ENCODE data around the gene MAGEB6B.
"Not testable (repeated sequence)": the region's sequence is repeated elsewhere in the genome, so short reads cannot be mapped to it uniquely, and the experiment has no call there.

Gene MAGEB6B

DNA sequence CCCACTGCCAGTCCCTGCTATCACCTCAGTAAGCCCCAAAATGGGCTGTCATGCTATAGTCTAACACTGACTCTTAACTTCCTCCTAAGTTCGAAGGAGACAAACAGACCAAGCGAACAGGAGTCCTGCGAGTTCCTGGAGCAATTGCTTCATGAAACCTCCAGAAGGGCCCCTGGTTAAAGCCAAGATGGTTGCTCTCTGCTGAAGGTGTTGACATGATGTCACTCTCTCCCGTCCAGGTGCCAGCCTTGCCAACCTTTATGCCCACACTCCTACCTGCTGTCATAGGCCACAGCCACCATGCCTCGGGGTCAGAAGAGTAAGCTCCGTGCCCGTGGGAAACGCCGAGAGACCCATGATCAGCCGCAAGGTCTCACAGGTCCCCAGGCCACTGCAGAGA lies at the start of gene MAGEB6B:
Gene MAGEB6B, plus strand, starts transcription at position 301 of the 400 bp plus-strand sequence. Its CDS starts 0 bp downstream, at position 301.
- DNase-seq = no peak

- DNase-seq = no peak
Measured at GRCh38 chrX:26138274-26138673, 22.1 kb upstream of the MAGEB6B start, which contains the start of gene MAGEB18. Gene MAGEB18 (plus strand): TSS chrX:26138343. CDS start chrX:26138986, 643 bp downstream.

DNA sequence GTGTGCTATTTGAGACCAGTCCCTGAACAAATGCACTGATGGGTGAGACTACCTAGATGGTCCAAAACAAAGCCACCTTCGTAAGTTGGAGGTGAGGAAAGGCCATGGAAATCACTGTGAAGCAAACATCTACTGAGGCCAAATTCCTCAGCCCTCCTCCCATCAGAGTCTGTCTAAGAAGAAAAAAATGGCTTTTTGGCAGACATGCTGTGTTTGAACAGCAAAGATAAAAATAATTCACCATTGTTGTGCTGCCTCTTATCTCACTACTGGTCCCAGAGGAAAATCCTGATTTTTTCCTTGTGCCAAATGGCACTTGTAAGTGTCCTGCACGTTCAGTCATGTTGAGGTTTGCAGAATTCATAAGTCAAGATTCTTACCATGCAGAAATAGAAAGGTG lies 14.4 kb upstream of the MAGEB6B start:
- DNase-seq = no peak

GRCh38 chrX:26192204-26192603 lies 31.8 kb downstream of the MAGEB6B start, which contains the start of gene MAGEB6:
Gene MAGEB6 (plus strand): TSS chrX:26192440. CDS start chrX:26193847, 1,407 bp downstream.
- DNase-seq = no peak

GRCh38 chrX:26203561-26203960 lies 43.2 kb downstream of the MAGEB6B start:
- no peak for DNase-seq

GRCh38 chrX:26204717-26205116 lies 44.3 kb downstream of the MAGEB6B start:
- not testable (repeated sequence) for DNase-seq

DNA sequence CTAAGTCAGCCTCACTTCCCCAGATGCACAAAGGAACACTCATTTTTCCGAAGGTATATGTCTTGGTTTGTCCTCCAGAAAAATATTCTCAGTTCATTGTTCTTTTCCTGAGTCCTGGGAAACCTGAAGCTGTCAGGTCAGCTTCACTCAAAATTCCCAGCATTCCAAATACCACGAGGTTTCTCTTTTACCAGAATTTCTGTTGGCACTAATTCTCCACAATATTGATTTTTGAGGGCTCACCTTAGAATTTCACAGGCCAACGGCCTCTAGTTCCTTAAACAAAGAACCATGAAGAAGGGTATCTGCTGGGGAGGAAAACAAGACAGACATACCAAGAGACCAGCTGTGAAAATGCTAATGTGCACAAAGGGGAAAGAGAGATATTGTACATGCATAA lies 47.6 kb downstream of the MAGEB6B start:
- no peak for DNase-seq
